A549 treated with Hydrocortisone at 1 μM for 4 hours (cell line): Measurements from ENCODE around the gene ERGIC3. TPM values are rescaled to one million over a fixed set of nuclear protein-coding genes. Genes with fewer than 3 reads are reported as not detected.

Source experiments
- total RNA-seq: library from RNA; stranded (reverse); fragments of 200-300 nt; extraction: Qiagen RNA extraction; gene quantifications from 5 replicates; pipeline ENCODE4 v1.2.3, GENCODE V29; 2022

Gene ERGIC3
- 216 to 243 TPM (median 236 TPM) in 5 replicates for total RNA-seq

DNA sequence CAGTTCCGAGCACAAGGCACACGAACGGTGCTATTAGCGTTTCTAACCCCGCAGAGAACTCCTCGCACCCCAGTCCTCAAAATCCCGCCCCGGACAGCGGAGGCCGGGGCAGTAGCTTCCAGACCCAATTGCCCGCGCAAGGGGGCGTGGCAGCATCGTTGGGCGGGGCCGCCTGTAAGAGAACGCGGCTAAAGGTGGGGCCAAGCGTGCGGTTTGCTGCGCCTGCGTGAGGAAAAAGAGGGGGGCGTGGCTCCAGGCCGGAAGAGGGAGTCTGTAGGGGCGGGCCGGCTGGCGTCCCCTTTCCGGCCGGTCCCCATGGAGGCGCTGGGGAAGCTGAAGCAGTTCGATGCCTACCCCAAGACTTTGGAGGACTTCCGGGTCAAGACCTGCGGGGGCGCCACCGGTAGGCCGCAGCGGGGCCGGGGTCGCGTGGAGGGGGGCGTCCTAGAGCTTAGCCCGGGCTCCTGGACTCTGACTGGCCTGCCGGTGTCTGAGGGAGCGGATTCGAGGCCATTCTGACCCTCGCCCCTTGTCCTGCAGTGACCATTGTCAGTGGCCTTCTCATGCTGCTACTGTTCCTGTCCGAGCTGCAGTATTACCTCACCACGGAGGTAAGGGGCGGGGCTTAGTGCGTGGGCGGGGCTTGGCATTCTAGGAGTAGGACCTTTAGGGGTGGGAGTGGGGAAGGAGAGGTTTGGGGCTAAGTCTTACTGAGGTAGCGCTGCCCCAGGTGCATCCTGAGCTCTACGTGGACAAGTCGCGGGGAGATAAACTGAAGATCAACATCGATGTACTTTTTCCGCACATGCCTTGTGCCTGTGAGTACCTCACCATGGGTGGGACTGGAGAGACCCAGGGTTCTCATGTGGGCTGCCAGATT lies at the start of gene ERGIC3:
TSS of gene ERGIC3 (plus strand) at position 296 of the 880 bp plus-strand sequence. CDS start at position 316, 20 bp downstream.

DNA sequence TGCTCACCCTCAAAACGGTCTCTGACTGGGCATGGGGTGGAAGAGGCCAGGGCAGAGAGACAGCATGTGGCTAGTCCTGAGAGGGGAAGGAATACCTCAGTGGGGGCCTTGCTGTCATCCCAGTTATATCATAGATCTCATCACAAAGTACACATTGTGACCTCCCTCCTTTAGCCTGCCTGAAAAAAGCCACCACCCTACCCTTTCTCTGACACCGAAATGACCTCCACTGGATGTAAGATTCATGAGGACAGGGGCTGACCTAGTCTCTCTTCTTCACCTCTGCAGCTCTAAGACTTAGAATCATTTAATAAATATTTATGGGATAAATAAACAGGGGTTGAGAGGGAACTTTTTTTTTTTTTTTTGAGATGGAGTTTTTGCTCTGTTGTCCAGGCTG lies 12.3 kb upstream of the ERGIC3 start, which contains the start of gene C20orf173:
TSS of gene C20orf173 (minus strand) at position 101 of the 400 bp plus-strand sequence. CDS start 279 bp downstream, outside the sequence.

Other genes starting within 250 kb of the ERGIC3 start
- 0.06 to 0.16 TPM (median 0.13 TPM) in 5 replicates for gene FAM83C, start 249.7 kb upstream of the ERGIC3 start, total RNA-seq
- 29.1 to 42.9 TPM (median 30.5 TPM) in 5 replicates for gene UQCC1, start 130.1 kb upstream of the ERGIC3 start, total RNA-seq
- not detected in 5 replicates for gene GDF5, start 103.8 kb upstream of the ERGIC3 start, total RNA-seq
- gene CEP250, start 86.5 kb upstream of the ERGIC3 start, total RNA-seq, result 23.0 to 30.0 TPM (median 26.8 TPM) in 5 replicates
- gene C20orf173, start 12.4 kb upstream of the ERGIC3 start, total RNA-seq, result not detected in 5 replicates
- gene SPAG4, start 73.8 kb downstream of the ERGIC3 start, total RNA-seq, result 4.8 to 5.8 TPM (median 5.3 TPM) in 5 replicates
- 200 to 228 TPM (median 213 TPM) in 5 replicates for gene CPNE1, start 122.8 kb downstream of the ERGIC3 start, total RNA-seq
- gene RBM12, start 122.8 kb downstream of the ERGIC3 start, total RNA-seq, result 69.9 to 98.1 TPM (median 84.4 TPM) in 5 replicates
- 36.9 to 43.5 TPM (median 38.8 TPM) in 5 replicates for gene NFS1, start 157.3 kb downstream of the ERGIC3 start, total RNA-seq
- gene ROMO1, start 157.3 kb downstream of the ERGIC3 start, total RNA-seq, result 292 to 433 TPM (median 370 TPM) in 5 replicates
- 179 to 231 TPM (median 200 TPM) in 5 replicates for gene RBM39, start 200.2 kb downstream of the ERGIC3 start, total RNA-seq
- gene PHF20, start 229.9 kb downstream of the ERGIC3 start, total RNA-seq, result 30.5 to 42.4 TPM (median 36.1 TPM) in 5 replicates